Measurements from ENCODE around the gene CPSF7. TPM values are rescaled to one million over a fixed set of nuclear protein-coding genes. Genes with fewer than 3 reads are reported as not detected.
A peak's percentile ranks its signal among the peaks of the same experiment; 100 is the strongest.
"Not testable (repeated sequence)": the region's sequence is repeated elsewhere in the genome, so short reads cannot be mapped to it uniquely, and the experiment has no call there.

Gene CPSF7
- total RNA-seq, 1 experiment from 2014 or later = 39.1 TPM

DNA sequence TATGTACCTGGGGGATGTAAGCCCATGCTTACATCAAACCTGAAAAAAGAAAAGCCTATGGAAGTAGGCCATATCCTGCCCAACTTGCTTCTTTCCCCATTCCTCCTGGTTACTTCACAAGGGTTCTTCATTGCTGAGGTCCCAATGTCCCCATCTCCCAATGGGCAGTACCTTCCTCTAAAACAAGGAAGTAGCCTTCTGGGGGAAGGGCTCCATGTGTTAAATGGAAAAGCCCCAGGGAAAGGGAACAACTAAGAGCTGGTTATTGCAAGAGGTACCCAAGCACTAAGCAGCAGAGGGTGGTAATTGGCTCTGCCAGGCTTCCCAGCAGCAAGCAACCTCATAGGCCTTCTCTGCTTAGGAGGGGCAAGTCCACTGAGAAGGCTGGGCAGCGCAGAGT, 26.1 kb downstream of the CPSF7 start:
- no peak for DNase-seq (ENCODE audit: low spot score)
- in situ Hi-C loops (cut with HindIII; ENCODE audit: low sequenced_read_pairs) = no loop called here

DNA sequence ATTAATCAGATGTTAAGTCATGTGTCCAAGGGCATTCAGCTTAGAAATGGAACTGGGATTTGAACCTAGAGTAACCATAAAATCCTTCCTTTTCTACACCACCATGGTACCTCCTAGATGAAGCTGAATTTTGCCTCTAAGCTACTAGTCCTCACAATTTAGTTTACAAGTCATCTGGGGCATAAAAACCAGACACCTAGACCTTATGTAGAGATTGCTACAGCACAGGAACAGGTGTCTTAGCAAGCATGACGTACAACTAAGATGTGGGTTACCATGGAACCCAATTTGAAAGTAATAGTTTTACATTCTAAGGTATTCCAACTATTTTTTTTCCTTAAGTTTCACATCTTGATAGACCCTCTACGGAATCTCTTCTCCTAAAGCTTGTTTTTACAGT, 28.2 kb downstream of the CPSF7 start:
- in situ Hi-C loops (cut with HindIII; ENCODE audit: low sequenced_read_pairs) = no loop called here

GRCh38 chr11:61401173-61401572, 28.6 kb downstream of the CPSF7 start:
- in situ Hi-C loops (cut with HindIII; ENCODE audit: low sequenced_read_pairs) = no loop called here

More for the DNA sequence above, 28.2 kb downstream of the CPSF7 start:
- no peak for DNase-seq (ENCODE audit: low spot score)

GRCh38 chr11:61392981-61393595, 36.7 kb downstream of the CPSF7 start:
- peak; percentile 25 for DNase-seq (ENCODE audit: low spot score)
- in situ Hi-C loops (cut with HindIII; ENCODE audit: low sequenced_read_pairs) = no loop called here

More at GRCh38 chr11:61401173-61401572, 28.6 kb downstream of the CPSF7 start:
- no peak for DNase-seq (ENCODE audit: low spot score)

DNA sequence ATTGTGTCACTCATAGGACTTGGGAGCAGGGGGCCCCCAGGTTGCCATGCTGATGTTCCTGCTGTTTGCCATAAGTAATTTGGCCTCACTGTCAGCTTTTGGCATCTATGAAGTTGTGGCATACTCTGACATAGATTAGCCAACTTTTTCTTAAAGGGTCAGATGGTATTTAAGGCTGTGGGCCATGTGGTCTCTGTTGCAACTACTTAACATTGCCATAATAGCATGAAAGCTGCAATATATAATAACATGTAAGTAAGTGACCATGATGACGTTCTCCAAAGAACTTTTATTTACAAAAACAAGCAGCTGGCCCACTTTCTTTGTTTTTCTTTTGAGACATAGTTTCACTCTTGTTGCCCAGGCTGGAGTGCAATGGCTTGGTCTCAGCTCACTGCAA, 39.6 kb downstream of the CPSF7 start:
- DNase-seq (ENCODE audit: low spot score) = no peak
- in situ Hi-C loops (cut with HindIII; ENCODE audit: low sequenced_read_pairs) = no loop called here

DNA sequence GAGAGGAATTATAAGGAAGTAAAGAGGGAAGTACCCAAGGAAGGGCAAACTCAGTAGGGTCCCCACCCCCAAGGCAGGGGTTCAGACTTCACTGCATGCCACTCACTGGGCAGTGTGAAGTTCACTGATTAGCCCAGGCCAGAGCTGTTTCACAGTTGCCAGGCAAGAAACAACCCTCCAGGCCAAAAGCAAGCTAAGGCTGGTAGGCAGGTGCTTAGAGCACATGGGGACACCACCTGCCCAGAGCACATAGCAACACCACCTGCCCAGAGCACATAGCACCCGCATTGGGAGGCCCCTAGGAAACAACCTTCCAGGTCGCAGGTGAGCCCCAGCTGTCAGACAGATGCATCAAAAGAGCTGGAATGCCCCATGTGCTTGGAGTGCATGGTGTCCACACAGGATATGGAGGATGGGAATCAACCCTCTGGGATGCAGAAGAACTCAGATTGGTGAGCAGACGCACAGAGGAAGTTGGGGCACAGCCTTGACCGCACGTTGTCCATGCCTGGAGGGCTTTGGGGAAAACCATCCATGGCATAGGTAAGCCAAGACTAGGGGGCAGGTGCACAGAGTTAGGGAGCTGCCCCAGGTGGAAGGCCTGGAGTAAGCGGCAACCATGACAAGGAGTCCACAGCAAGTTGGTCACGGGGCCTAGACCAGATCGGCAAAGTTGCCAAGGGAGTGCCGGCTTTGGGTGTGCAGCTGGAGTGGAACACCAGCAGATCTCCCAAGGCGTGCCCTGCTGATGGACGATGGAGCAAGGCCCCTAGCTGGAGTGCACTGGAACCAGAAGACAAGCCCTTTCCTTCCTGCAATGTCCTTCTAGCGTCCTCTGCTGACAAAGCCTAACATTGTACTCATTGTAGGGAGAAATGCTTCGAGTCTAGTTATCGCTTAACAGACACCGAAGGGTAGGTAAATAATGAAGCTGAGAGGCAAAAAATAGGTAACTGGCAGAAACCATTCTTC, 45.2 kb downstream of the CPSF7 start:
- peak; percentile 37 for DNase-seq (ENCODE audit: low spot score)
- in situ Hi-C loops (cut with HindIII; ENCODE audit: low sequenced_read_pairs) = no loop called here

DNA sequence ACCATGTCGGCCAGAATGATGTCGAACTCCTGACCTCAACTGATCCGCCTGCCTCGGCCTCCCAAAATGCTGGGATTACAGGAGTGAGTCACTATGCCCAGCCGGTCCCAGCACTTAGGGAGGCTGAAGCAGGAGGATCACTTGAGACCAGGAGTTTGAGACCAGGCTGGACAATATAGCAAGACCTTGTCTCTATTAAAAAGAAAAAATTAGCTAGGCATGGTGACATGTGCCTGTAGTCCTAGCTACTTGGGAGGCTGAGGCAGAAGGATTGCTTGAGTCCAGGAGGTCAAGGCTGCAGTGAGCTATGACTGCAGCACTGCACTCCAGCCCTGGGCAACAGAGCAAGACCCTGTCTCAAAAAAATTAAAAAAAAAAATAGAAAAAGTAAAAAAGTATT, 45.9 kb downstream of the CPSF7 start:
- in situ Hi-C loops (cut with HindIII; ENCODE audit: low sequenced_read_pairs); DNase-seq (ENCODE audit: low spot score): not testable (repeated sequence)

DNA sequence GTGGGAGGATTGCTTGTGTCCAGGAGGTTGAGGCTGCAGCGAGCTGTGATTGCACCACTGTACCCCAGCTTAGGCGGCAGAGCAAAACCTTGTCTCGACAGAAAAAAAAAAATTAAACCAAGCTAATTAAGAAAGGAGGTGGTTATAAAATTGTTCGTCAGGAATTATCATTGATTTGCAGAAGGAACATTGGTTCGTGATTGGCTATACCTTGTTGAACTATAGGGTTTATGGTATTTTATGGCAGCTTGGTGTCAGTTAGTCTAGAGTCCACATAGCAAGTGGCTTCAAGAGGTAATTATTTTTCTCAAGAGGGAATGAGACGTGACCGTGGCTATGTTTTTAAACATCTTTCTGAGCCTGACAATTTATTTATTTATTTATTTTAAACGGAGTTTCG, 48.9 kb downstream of the CPSF7 start:
- no peak for DNase-seq (ENCODE audit: low spot score)
- in situ Hi-C loops (cut with HindIII; ENCODE audit: low sequenced_read_pairs) = no loop called here

DNA sequence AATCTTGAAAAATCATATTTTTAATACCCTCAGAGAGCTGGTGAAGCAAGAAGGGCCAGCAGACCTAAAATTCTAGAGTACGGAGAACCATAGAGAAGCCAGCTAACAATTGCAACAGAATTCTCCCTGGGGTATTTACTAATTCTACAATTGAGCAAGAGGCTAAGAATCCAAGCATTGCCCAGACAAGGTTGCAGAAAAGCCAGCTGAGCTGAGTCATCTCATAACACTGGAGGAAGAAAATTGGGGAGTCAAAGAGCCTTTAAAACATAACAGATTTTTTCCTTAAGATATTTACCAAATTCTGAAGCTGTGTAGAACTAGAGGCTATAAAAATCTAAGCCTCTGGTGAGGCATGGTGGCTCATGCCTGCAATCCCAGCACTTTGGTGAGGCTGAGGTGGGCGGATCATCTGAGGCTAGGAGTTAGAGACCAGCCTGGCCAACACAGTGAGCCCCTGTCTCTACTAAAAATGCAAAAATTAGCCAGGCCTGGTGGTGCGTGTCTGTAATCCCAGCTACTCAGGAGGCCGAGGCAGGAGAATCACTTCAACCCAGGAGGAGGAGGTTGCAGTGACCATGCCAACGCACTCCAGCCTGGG, 51.0 kb downstream of the CPSF7 start:
- DNase-seq (ENCODE audit: low spot score) = no peak
- in situ Hi-C loops (cut with HindIII; ENCODE audit: low sequenced_read_pairs) = no loop called here

- in situ Hi-C loops (cut with HindIII; ENCODE audit: low sequenced_read_pairs) = no loop called here
- DNase-seq (ENCODE audit: low spot score) = no peak
Measured at GRCh38 chr11:61377461-61378160, 52.2 kb downstream of the CPSF7 start.

DNA sequence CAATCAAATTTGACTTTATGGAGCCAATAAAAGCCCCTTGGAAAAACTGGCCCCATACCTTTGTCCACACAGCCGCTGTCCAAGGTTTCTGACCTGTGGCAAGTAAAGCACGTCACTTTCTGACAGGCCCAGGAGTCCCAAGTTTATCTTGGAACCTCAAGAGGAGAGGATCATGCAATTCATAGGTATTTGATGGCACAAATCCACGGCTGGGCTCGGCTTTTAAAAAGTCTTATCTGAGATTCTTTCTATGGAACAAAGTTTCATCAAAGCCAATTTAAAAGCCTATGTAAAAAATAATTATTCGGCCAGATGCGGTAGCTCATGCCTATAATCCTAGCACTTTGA, 54.0 kb downstream of the CPSF7 start:
- no peak for DNase-seq (ENCODE audit: low spot score)
- in situ Hi-C loops (cut with HindIII; ENCODE audit: low sequenced_read_pairs) = no loop called here

DNA sequence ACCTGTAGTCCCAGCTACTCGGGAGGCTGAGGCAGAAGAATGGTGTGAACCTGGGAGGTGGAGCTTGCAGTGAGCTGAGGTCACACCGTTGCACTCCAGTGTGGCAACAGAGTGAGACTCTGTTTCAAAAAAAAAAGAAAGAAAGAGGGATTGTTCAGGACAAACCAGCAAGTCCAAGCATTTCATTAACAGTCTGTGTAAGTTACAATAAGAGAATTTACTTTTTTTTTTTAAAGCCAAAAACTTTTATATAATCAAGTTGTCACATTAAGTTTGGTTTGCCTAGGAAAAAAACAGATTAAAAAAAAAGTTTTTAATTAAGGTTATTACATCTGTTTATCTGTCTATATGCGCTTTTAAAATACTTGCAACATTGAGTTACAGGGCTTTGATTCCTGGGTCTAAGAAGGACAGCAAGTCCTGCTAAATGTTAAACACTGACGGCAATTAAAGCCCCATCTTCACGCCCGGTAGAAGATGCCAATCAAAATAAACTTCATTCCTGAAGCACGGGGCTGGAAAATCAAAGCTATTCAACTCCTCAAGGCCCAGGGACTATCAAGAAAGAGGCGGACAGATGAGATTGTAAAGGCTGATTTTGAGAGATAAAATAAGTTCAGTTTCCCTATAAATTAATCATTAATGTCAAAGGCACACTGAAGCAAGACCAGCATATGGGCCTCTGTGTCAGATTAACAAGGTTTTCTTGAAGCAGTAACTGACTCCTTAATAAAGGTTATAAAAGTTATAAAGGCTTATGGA, 56.9 kb downstream of the CPSF7 start:
- in situ Hi-C loops (cut with HindIII; ENCODE audit: low sequenced_read_pairs) = no loop called here
- no peak for DNase-seq (ENCODE audit: low spot score)

DNA sequence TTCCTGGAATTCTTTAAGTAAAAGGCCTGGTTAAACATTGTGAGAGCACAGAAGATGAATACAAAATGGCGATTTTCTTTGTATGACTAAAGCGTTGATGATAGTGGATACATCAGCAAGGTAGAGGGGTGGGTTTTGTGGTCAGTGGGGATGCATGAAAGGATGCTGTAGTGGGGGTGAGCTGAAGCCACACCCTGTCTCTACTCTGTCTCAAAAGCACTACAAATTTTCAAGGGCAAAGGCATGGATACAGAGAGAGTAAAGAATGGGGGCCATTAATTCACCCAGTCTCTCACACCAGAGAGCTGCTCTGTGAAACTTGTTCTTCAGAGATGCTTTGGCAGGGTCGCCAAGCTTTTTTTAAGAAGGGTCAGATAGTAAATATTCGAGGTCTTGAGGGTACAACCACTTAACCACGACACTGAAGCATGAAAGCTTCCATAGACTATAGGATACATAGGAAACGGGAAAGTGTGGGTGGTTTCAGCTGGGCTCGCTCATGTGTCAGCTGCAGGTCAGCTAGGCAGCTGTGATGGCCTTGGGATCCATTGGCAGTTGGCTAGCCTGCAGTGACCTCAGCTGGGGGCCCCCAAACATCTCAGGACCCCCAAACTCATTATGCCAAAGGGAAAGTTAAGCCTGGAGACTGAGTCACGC, 59.3 kb downstream of the CPSF7 start:
- in situ Hi-C loops (cut with HindIII; ENCODE audit: low sequenced_read_pairs) = no loop called here
- no peak for DNase-seq (ENCODE audit: low spot score)

GRCh38 chr11:61369372-61370348, 60.1 kb downstream of the CPSF7 start:
- peak; percentile 8 for DNase-seq (ENCODE audit: low spot score)
- in situ Hi-C loops (cut with HindIII; ENCODE audit: low sequenced_read_pairs) = no loop called here

DNA sequence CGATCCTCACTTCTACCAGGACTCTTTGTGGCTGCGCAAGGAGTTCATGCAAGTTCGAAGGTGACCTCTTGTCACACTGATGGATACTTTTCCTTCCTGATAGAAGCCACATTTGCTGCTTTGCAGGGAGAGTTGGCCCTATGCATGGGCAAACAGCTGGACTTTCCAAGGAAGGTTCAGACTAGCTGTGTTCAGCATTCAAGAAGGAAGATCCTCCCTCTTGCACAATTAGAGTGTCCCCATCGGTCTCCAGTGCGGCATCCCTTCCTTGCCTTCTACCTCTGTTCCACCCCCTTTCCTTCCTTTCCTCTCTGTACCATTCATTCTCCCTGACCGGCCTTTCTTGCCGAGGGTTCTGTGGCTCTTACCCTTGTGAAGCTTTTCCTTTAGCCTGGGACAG, 61.1 kb downstream of the CPSF7 start:
- DNase-seq (ENCODE audit: low spot score) = no peak
- in situ Hi-C loops (cut with HindIII; ENCODE audit: low sequenced_read_pairs) = no loop called here

- in situ Hi-C loops (cut with HindIII; ENCODE audit: low sequenced_read_pairs) = no loop called here
- DNase-seq (ENCODE audit: low spot score) = no peak
Measured at GRCh38 chr11:61367406-61367805, 62.4 kb downstream of the CPSF7 start.

GRCh38 chr11:61364012-61364675, 65.6 kb downstream of the CPSF7 start:
- no peak for DNase-seq (ENCODE audit: low spot score)
- in situ Hi-C loops (cut with HindIII; ENCODE audit: low sequenced_read_pairs) = no loop called here

Measured in G401 (cell line).